NCI-H446 treated with DMSO at 0.1 percent for 48 hours (cell line): ENCODE measurements around the gene TMEM44.
"Not testable (repeated sequence)": the region's sequence is repeated elsewhere in the genome, so short reads cannot be mapped to it uniquely, and the experiment has no call there.

Experiments used
- DNase-seq: peaks from one replicate; lab custom pipeline; 2025; lab: John Stamatoyannopoulos, UW

TMEM44 gene

GRCh38 chr3:194642769-194643168 lies 9.6 kb upstream of the TMEM44 start:
- no peak for DNase-seq

- no peak for DNase-seq
These were observed 7.6 kb upstream of the TMEM44 start for GRCh38 chr3:194640829-194641228.

GRCh38 chr3:194638991-194639605 lies 5.9 kb upstream of the TMEM44 start:
- DNase-seq: no peak

GRCh38 chr3:194637541-194638400 lies 4.6 kb upstream of the TMEM44 start:
- no peak for DNase-seq

- no peak for DNase-seq
These were observed 3.8 kb upstream of the TMEM44 start for GRCh38 chr3:194637066-194637465.

GRCh38 chr3:194632809-194633348 lies 340 bp downstream of the TMEM44 start:
- DNase-seq: no peak

- no peak for DNase-seq
These were observed 902 bp downstream of the TMEM44 start for GRCh38 chr3:194632226-194632808.

GRCh38 chr3:194631696-194632095 lies 1.5 kb downstream of the TMEM44 start:
- DNase-seq: no peak

- DNase-seq: not testable (repeated sequence)
These were observed 2.5 kb downstream of the TMEM44 start for GRCh38 chr3:194630681-194631080.

- DNase-seq: no peak
These were observed 8.3 kb downstream of the TMEM44 start for GRCh38 chr3:194624956-194625355.

- no peak for DNase-seq
These were observed 9.5 kb downstream of the TMEM44 start for GRCh38 chr3:194623449-194624290.

- DNase-seq: no peak
These were observed 10.4 kb downstream of the TMEM44 start for GRCh38 chr3:194622621-194623340.

- no peak for DNase-seq
These were observed 11.3 kb downstream of the TMEM44 start for GRCh38 chr3:194621947-194622346.

- DNase-seq: no peak
These were observed 13.0 kb downstream of the TMEM44 start for GRCh38 chr3:194620196-194620595.

GRCh38 chr3:194619741-194620140 lies 13.5 kb downstream of the TMEM44 start:
- no peak for DNase-seq

GRCh38 chr3:194618858-194619608 lies 14.2 kb downstream of the TMEM44 start:
- no peak for DNase-seq

GRCh38 chr3:194617827-194618226 lies 15.4 kb downstream of the TMEM44 start:
- no peak for DNase-seq

- DNase-seq: no peak
These were observed 16.0 kb downstream of the TMEM44 start for GRCh38 chr3:194617143-194617671.

- no peak for DNase-seq
These were observed 18.0 kb downstream of the TMEM44 start for GRCh38 chr3:194615226-194615625.

GRCh38 chr3:194612221-194612620 lies 21.0 kb downstream of the TMEM44 start:
- DNase-seq: no peak
